ENCODE measurements around the gene IKZF2.

IKZF2 gene

GRCh38 chr2:213080969-213081617 is 70.3 kb downstream of the IKZF2 start:
- no peak for TF ChIP-seq CTCF (IDR thresholded peaks at IDR 0.05)

GRCh38 chr2:213079756-213080155 is 71.7 kb downstream of the IKZF2 start:
- TF ChIP-seq CTCF (IDR thresholded peaks at IDR 0.05), result no peak

- TF ChIP-seq CTCF (IDR thresholded peaks at IDR 0.05), result no peak
These were observed 72.7 kb downstream of the IKZF2 start for GRCh38 chr2:213078686-213079085.

- TF ChIP-seq CTCF (IDR thresholded peaks at IDR 0.05), result no peak
These were observed 81.9 kb downstream of the IKZF2 start for GRCh38 chr2:213069531-213069930.

GRCh38 chr2:213068676-213069359 is 82.6 kb downstream of the IKZF2 start:
- no peak for TF ChIP-seq CTCF (IDR thresholded peaks at IDR 0.05)

GRCh38 chr2:213067888-213068287 is 83.5 kb downstream of the IKZF2 start:
- no peak for TF ChIP-seq CTCF (IDR thresholded peaks at IDR 0.05)

- no peak for TF ChIP-seq CTCF (IDR thresholded peaks at IDR 0.05)
These were observed 85.0 kb downstream of the IKZF2 start for GRCh38 chr2:213066443-213066743.
